SU-DHL-6 (cell line): ENCODE data around the gene MCU.

Source experiments
- H2AFZ ChIP-seq: fragments of 200-600 bp; sonication (generic); 2 replicates; pipeline ENCODE4 v1.6.1; 2014; ENCODE audit warnings: low read depth, mild to moderate bottlenecking, moderate library complexity, mixed read lengths, antibody characterized with exemption, low read length; ENCODE audit not compliant: severe bottlenecking
- H3F3A ChIP-seq: fragments of 200-600 bp; shearing (Covaris generic); 2 replicates; pipeline ENCODE4 v1.6.0; 2016; ENCODE audit warnings: antibody characterized with exemption, mild to moderate bottlenecking; ENCODE audit not compliant: insufficient read depth
- H3K27ac ChIP-seq: fragments of 200-600 bp; sonication (generic); 2 replicates; pipeline ENCODE4 v1.5.1; 2016; ENCODE audit warnings: low read depth, mild to moderate bottlenecking, low read length, moderate library complexity, mixed read lengths
- H3K27me3 ChIP-seq: fragments of 200-600 bp; sonication (generic), shearing (Covaris generic); 2 replicates; pipeline ENCODE4 v1.6.0; 2014; ENCODE audit warnings: mild to moderate bottlenecking, low read length
- H3K36me3 ChIP-seq: fragments of 200-600 bp; sonication (generic); 2 replicates; pipeline ENCODE4 v1.6.1; 2014; ENCODE audit warnings: mild to moderate bottlenecking, low read length, mixed read lengths
- H3K4me2 ChIP-seq: fragments of 300-600, 200-600 bp; shearing (Covaris generic), sonication (generic); 2 replicates; pipeline ENCODE4 v1.6.0; 2014; ENCODE audit warnings: low read length, low read depth, mild to moderate bottlenecking; ENCODE audit not compliant: poor library complexity, severe bottlenecking
- H3K4me3 ChIP-seq: fragments of 200-600 bp; sonication (generic); 2 replicates; pipeline ENCODE4 v1.5.1; 2014; ENCODE audit warnings: antibody characterized with exemption, low read length, mild to moderate bottlenecking, mixed read lengths; ENCODE audit not compliant: insufficient read depth, poor library complexity, severe bottlenecking
- H3K79me2 ChIP-seq: fragments of 200-600 bp; sonication (generic); 2 replicates; pipeline ENCODE4 v1.6.1; 2014; ENCODE audit warnings: mild to moderate bottlenecking, low read length, moderate library complexity; ENCODE audit not compliant: insufficient read depth
- H3K9ac ChIP-seq: fragments of 200-600 bp; sonication (generic); 2 replicates; pipeline ENCODE4 v1.7.0; 2014; ENCODE audit warnings: mild to moderate bottlenecking, low read length
- H3K9me2 ChIP-seq: fragments of 200-600 bp; sonication (generic); replicated peaks from 2 replicates; pipeline ENCODE4 v1.6.1; 2014; ENCODE audit warnings: low read length; ENCODE audit not compliant: insufficient read depth
- H3K9me3 ChIP-seq: fragments of 200-600 bp; sonication (generic); 2 replicates; pipeline ENCODE4 v1.6.1; 2014; ENCODE audit warnings: low read length, mixed read lengths; ENCODE audit not compliant: insufficient read depth
- H4K20me1 ChIP-seq: fragments of 200-600 bp; sonication (generic); 2 replicates; pipeline ENCODE4 v1.6.1; 2014; ENCODE audit warnings: low read depth, mild to moderate bottlenecking, antibody characterized with exemption, low read length, moderate library complexity, mixed read lengths
- EZH2phosphoT487 ChIP-seq: fragments of 200-600 bp; sonication (generic), shearing (Covaris generic); conservative IDR thresholded peaks from 2 replicates; pipeline ENCODE4 v1.6.1; 2018; ENCODE audit warnings: mild to moderate bottlenecking, antibody characterized with exemption, low read length, moderate library complexity, mixed read lengths
- TF ChIP-seq, protein P1 (sequence below): fragments of 200-600 bp; sonication (generic); IDR thresholded peaks from one replicate; pipeline ENCODE4 v1.5.1; 2017; ENCODE audit warnings: antibody characterized with exemption, mild to moderate bottlenecking, low read length, moderate library complexity; ENCODE audit not compliant: insufficient read depth, poor library complexity, severe bottlenecking

The MCU gene

DNA sequence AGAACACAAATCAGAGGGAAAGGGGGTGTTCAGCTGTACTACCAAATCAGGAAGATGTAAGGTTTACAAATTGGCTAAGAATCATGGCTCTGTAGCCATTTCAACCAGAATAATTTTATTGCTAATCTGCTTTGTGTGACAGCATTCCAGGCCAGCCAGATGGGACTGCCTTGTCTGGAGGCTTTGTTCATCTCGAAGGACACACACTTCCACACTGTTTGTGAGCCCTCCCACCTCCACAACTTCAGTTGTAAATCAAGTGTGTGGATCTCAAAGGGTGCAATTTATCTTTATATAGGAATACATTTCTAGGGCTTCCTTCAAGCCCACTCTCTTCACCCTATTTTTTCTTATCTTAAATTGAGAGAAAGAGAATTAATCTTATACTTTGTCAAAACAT lies 194.7 kb downstream of the MCU start:
- Histone ChIP-seq H3K9ac (no peak overlapping the region), H3K27ac (no peak overlapping the region), H3K4me2 (no peak overlapping the region)

DNA sequence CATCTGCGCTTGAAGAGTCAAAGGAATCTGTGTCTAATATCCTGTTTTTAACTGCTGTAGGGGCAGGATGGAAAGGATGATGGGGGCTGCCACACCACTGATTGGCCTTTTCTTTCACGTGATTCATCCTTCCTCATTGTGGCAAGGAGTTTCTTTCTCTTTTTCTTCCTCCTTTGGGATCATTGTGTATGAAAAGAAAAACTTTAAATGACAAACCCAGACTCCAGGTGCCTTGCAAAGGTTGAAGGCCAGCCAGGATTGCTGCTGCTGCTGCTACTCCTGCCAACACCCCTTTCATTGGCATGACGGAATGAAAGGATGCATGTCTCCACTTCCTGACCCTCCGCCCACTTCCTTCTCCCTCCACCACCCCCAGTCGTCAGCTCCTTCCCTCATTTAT lies 195.1 kb downstream of the MCU start:
- H3K4me2 ChIP-seq, result no peak overlapping the region
- H3K36me3 ChIP-seq, result no peaks in the 10 kb centered on the region
- H3K9me2 ChIP-seq, result no peaks in the 10 kb centered on the region
- no peaks in the 10 kb centered on the region for H4K20me1 ChIP-seq
- no peaks in the 10 kb centered on the region for H3K27me3 ChIP-seq
- no peak overlapping the region for H3K9ac ChIP-seq
- no peak overlapping the region for H2AFZ ChIP-seq
- no peak overlapping the region for H3K27ac ChIP-seq
- no peaks in the 10 kb centered on the region for H3K9me3 ChIP-seq
- TF ChIP-seq EZH2phosphoT487, result no peak
- TF ChIP-seq, protein P1, sequence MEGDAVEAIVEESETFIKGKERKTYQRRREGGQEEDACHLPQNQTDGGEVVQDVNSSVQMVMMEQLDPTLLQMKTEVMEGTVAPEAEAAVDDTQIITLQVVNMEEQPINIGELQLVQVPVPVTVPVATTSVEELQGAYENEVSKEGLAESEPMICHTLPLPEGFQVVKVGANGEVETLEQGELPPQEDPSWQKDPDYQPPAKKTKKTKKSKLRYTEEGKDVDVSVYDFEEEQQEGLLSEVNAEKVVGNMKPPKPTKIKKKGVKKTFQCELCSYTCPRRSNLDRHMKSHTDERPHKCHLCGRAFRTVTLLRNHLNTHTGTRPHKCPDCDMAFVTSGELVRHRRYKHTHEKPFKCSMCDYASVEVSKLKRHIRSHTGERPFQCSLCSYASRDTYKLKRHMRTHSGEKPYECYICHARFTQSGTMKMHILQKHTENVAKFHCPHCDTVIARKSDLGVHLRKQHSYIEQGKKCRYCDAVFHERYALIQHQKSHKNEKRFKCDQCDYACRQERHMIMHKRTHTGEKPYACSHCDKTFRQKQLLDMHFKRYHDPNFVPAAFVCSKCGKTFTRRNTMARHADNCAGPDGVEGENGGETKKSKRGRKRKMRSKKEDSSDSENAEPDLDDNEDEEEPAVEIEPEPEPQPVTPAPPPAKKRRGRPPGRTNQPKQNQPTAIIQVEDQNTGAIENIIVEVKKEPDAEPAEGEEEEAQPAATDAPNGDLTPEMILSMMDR, result no peak
- no peak overlapping the region for H3K4me3 ChIP-seq
- no peaks in the 10 kb centered on the region for H3F3A ChIP-seq
- no peaks in the 10 kb centered on the region for H3K79me2 ChIP-seq

More for the DNA sequence above, 194.7 kb downstream of the MCU start:
- no peak for TF ChIP-seq EZH2phosphoT487
- TF ChIP-seq, protein P1, result no peak
- Histone ChIP-seq H3K27me3 (no peaks in the 10 kb centered on the region), H4K20me1 (no peaks in the 10 kb centered on the region), H2AFZ (no peak overlapping the region), H3K9me3 (no peaks in the 10 kb centered on the region), H3K4me3 (no peak overlapping the region), H3K36me3 (no peaks in the 10 kb centered on the region), H3K9me2 (no peaks in the 10 kb centered on the region), H3K79me2 (no peaks in the 10 kb centered on the region), H3F3A (no peaks in the 10 kb centered on the region)

DNA sequence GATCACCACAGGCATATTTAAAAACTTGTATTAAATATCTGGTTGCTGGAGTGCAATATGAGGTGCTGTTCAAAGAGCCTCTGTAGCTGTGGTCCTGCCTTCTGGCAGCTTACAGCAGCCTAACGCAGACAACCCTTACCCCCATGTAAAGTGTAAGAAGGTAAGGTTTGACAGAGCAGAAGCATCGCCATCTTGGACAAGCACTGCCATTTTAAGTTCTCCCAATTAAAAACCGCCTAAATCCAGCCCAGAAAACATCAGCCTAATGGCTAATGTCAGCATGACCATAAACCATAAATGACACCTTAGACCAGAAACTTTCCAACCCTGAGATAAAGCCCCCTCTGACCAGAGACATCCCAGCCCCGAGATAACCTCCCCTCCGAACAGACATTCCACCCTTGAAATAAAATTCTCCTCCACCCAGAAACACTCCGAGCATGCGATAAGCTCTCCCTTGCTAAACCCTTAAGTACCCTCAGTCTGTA lies 196.3 kb downstream of the MCU start:
- H3K9me3 ChIP-seq, result no peaks in the 10 kb centered on the region
- no peaks in the 10 kb centered on the region for H3K9me2 ChIP-seq
- TF ChIP-seq, protein P1, result no peak
- TF ChIP-seq EZH2phosphoT487, result no peak
- no peaks in the 10 kb centered on the region for H4K20me1 ChIP-seq
- no peaks in the 10 kb centered on the region for H3K79me2 ChIP-seq
- no peaks in the 10 kb centered on the region for H3F3A ChIP-seq
- H3K9ac ChIP-seq, result no peak overlapping the region
- H3K4me3 ChIP-seq, result no peak overlapping the region
- no peak overlapping the region for H2AFZ ChIP-seq
- H3K4me2 ChIP-seq, result no peak overlapping the region
- no peaks in the 10 kb centered on the region for H3K36me3 ChIP-seq
- no peak overlapping the region for H3K27ac ChIP-seq
- no peaks in the 10 kb centered on the region for H3K27me3 ChIP-seq
